Keratinocyte (primary cell): ENCODE data around the gene GFOD2. TPM values are rescaled to one million over a fixed set of nuclear protein-coding genes. Genes with fewer than 3 reads are reported as not detected.

ENCODE experiments used
- DNase-seq: peaks from one replicate; pipeline ENCODE4 v3.0.0-alpha.2; 2011; ENCODE audit warnings: low read depth, missing footprints, low spot score
- FAIRE-seq: peaks from 2 replicates; lab custom pipeline; 2011; peaks lifted over from hg19 to GRCh38; lab: Jason Lieb, UNC
- H2AFZ ChIP-seq: 2 replicates; pipeline ENCODE4 v1.6.0; 2012; ENCODE audit warnings: low read length, control low read depth, inconsistent platforms; ENCODE audit not compliant: control insufficient read depth
- H3K27ac ChIP-seq: 2 replicates; pipeline ENCODE4 v1.5.1; 2011; ENCODE audit warnings: low read length; ENCODE audit not compliant: control insufficient read depth, insufficient read depth
- H3K27me3 ChIP-seq: 3 replicates; pipeline ENCODE4 v1.6.0; 2011; ENCODE audit warnings: low read length; ENCODE audit not compliant: control insufficient read depth, insufficient read depth; ENCODE audit errors: extremely low read depth
- H3K36me3 ChIP-seq, 2 experiments: 2 replicates in 1 of 2; 3 replicates in 1 of 2; pipeline ENCODE4 v1.5.1; 2011; ENCODE audit warnings: low read length in 2 of 2, mild to moderate bottlenecking in 1 of 2; ENCODE audit not compliant: control insufficient read depth in 2 of 2, insufficient read depth in 2 of 2; ENCODE audit errors: extremely low read depth in 1 of 2
- H3K4me1 ChIP-seq: 3 replicates; pipeline ENCODE4 v1.5.1; 2011; ENCODE audit warnings: low read length; ENCODE audit not compliant: control insufficient read depth, insufficient read depth; ENCODE audit errors: extremely low read depth
- H3K4me2 ChIP-seq: 3 replicates; pipeline ENCODE4 v1.6.0; 2011; ENCODE audit warnings: low read depth, low read length; ENCODE audit not compliant: control insufficient read depth, insufficient read depth; ENCODE audit errors: extremely low read depth
- H3K4me3 ChIP-seq, 3 experiments: fragments of 200-600 bp in 1 of 3; sonication (generic) in 1 of 3; 2 replicates in 2 of 3; 3 replicates in 1 of 3; pipeline ENCODE4 v1.5.1; 2011 to 2016; ENCODE audit warnings: low read length in 3 of 3, mild to moderate bottlenecking in 3 of 3, control low read depth in 2 of 3, inconsistent platforms in 1 of 3, low read depth in 1 of 3, mixed read lengths in 1 of 3, mixed run types in 1 of 3, moderate library complexity in 1 of 3; ENCODE audit not compliant: control insufficient read depth in 2 of 3, insufficient read depth in 2 of 3; ENCODE audit errors: extremely low read depth in 1 of 3
- H3K79me2 ChIP-seq: 2 replicates; pipeline ENCODE4 v1.6.0; 2012; ENCODE audit warnings: low read length; ENCODE audit not compliant: control insufficient read depth, insufficient read depth
- H3K9ac ChIP-seq: 3 replicates; pipeline ENCODE4 v1.6.0; 2011; ENCODE audit warnings: low read length; ENCODE audit not compliant: control insufficient read depth, insufficient read depth; ENCODE audit errors: extremely low read depth
- H3K9me1 ChIP-seq: 3 replicates; pipeline ENCODE4 v1.6.0; 2011; ENCODE audit warnings: low read length; ENCODE audit not compliant: control insufficient read depth, insufficient read depth; ENCODE audit errors: extremely low read depth
- H3K9me3 ChIP-seq: 2 replicates; pipeline ENCODE4 v1.5.1; 2012; ENCODE audit warnings: low read depth, low read length; ENCODE audit not compliant: control insufficient read depth
- H4K20me1 ChIP-seq: 3 replicates; pipeline ENCODE4 v1.6.0; 2011; ENCODE audit warnings: low read length; ENCODE audit not compliant: control insufficient read depth, insufficient read depth; ENCODE audit errors: extremely low read depth
- EZH2 ChIP-seq: IDR thresholded peaks from one replicate; pipeline ENCODE4 v1.6.1; 2012; ENCODE audit warnings: inconsistent platforms, mild to moderate bottlenecking, low read length, moderate library complexity
- dilution Hi-C: fragments of 300-500 bp; cut with MboI; formaldehyde crosslinking; loops from one replicate; pipeline ENCODE4 v1.7.0; 2020; ENCODE audit warnings: low sequenced_read_pairs; ENCODE audit not compliant: extremely low pct_ligation_motif_present
- polyA plus RNA-seq, 5 experiments: library from polyadenylated mRNA; depleted of rRNA in 3 of 5; stranded (reverse) in 3 of 5; stranded (forward) in 1 of 5; unstranded in 1 of 5; fragments of >200 nt; gene quantifications; 1 replicate in 1 of 5; 2 replicates in 3 of 5; 3 replicates in 1 of 5; pipeline versions ENCODE4 v1.2.1 to v1.2.3, GENCODE V29; 2011 to 2012; ENCODE audit warnings: missing spikeins in 2 of 5, low read depth in 1 of 5, low replicate concordance in 1 of 5
- TF ChIP-seq, protein P1 (sequence below), 3 experiments: IDR thresholded peaks in 1 of 3; conservative IDR thresholded peaks in 1 of 3; optimal IDR thresholded peaks in 1 of 3; 2 replicates in 2 of 3; 3 replicates in 1 of 3; pipeline versions ENCODE3 to v1.5.1; 2011; ENCODE audit warnings: low read length in 3 of 3, mild to moderate bottlenecking in 3 of 3, moderate library complexity in 2 of 3, control low read depth in 1 of 3, inconsistent platforms in 1 of 3; ENCODE audit not compliant: insufficient read depth in 2 of 3; ENCODE audit errors: extremely low read depth in 1 of 3

GFOD2 gene
- polyA plus RNA-seq, 1 donor (not counting 4 experiments of a cell fraction or from before 2014, with no cell fraction given), result 13.2 TPM

DNA sequence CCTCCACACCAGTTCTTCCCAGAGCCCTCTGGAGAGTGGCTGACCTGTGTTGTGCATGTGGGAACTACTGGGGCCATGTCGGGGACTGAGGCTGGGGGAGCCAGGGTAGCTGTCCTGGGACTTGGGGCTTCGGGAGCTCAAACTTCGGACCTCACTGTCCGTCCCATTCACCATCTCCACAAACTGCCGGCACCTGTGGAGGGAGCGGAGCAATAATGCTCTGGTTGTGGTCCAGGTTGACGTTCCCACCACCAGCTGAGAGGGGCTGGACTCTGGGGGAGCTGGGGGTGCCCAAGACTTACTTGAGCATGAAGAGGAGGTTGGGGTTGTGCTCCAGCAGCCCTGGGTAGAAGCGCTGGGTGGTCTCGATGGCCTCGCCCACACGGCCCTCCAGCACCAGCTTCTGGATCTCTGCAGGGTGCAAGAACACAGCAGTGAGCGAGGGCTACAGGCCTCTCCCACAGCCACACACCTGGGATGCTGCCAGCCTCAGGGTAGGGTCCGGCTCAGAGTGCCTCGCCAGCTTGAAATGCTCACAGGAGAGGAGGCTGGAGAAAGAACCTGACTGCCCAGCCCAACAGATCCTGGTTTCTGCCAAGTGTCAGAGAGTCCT, 10.6 kb upstream of the GFOD2 start:
- Histone ChIP-seq H3K4me1 (no peaks in the 10 kb centered on the region), H3K9ac (no peak overlapping the region), H3K27me3 (no peaks in the 10 kb centered on the region), H3K36me3 (peaks cover 19 to 42% of the 10 kb centered on the region in 2 experiments), H4K20me1 (no peaks in the 10 kb centered on the region), H3K9me3 (no peaks in the 10 kb centered on the region), H3K9me1 (no peaks in the 10 kb centered on the region), H3K4me2 (no peak overlapping the region), H3K79me2 (no peaks in the 10 kb centered on the region), H3K27ac (no peak overlapping the region), H3K4me3 (no peak overlapping the region), H2AFZ (no peak overlapping the region)
- dilution Hi-C loops, result no loop called here
- no peak for DNase-seq
- no peak for TF ChIP-seq EZH2
- TF ChIP-seq, protein P1, sequence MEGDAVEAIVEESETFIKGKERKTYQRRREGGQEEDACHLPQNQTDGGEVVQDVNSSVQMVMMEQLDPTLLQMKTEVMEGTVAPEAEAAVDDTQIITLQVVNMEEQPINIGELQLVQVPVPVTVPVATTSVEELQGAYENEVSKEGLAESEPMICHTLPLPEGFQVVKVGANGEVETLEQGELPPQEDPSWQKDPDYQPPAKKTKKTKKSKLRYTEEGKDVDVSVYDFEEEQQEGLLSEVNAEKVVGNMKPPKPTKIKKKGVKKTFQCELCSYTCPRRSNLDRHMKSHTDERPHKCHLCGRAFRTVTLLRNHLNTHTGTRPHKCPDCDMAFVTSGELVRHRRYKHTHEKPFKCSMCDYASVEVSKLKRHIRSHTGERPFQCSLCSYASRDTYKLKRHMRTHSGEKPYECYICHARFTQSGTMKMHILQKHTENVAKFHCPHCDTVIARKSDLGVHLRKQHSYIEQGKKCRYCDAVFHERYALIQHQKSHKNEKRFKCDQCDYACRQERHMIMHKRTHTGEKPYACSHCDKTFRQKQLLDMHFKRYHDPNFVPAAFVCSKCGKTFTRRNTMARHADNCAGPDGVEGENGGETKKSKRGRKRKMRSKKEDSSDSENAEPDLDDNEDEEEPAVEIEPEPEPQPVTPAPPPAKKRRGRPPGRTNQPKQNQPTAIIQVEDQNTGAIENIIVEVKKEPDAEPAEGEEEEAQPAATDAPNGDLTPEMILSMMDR (optimal IDR thresholded peaks at IDR 0.05 in 1 of 3, IDR thresholded peaks at IDR 0.05 in 1 of 3, conservative IDR thresholded peaks at IDR 0.05 in 1 of 3; ENCODE audit: extremely low read depth in 1 of 3, insufficient read depth in 2 of 3, low read length in 3 of 3), result no peak
- FAIRE-seq, result no peak

DNA sequence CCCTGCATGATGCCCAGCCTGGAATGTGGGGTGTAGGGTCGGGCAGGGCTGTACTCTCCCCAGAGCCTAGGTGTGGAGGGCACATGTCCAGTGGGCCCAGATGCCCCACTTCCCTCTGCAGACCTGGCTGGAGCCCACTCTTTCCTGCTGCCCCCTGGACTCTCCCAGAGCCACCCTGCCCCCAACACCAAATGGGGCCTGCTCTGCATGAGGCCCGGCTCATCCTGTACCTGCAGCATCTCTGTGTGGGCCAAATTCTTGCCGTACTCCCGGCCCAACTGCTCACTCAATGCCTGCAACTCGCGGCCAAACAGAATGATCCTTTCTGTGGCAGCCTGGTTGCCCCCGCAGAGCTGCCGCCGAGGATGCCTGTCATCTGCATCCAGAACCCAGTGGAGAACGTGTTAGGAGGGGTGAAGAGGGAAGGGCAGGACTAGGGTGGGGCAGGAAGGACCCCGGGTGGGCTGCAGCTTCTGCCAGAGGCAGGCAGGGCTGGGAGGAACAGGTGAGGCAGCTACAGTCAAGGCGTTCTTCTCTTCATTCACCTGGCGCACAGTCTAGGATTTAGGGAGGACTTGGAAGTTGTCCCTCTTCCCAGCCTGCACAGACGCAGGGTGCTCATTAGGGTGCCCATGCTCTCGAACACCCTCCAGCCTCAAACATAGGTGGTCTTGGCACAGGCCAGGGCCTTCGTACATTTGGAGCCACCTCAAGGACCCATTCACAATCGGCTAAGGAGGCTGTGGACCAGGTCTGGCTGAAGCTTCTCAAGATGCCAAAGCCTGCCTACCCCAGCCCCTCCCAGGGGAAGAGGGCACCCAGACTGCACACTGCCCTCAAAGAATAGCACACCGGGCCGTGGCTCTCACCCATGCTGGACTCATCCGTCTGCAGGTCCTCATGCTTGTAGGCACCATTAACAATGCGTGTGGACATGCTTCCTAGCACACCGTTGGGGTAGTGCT, 8.7 kb upstream of the GFOD2 start:
- FAIRE-seq, result no peak
- Histone ChIP-seq H3K9me3 (no peaks in the 10 kb centered on the region), H3K4me1 (peaks cover 10% of the 10 kb centered on the region)

More for the DNA sequence above, 8.7 kb upstream of the GFOD2 start:
- DNase-seq, result no peak
- Histone ChIP-seq H3K4me3 (no peak overlapping the region), H2AFZ (no peak overlapping the region), H3K9ac (no peak overlapping the region), H4K20me1 (no peaks in the 10 kb centered on the region), H3K36me3 (peaks cover 14 to 42% of the 10 kb centered on the region in 2 experiments), H3K27ac (no peak overlapping the region), H3K9me1 (no peaks in the 10 kb centered on the region), H3K79me2 (no peaks in the 10 kb centered on the region), H3K4me2 (no peak overlapping the region), H3K27me3 (no peaks in the 10 kb centered on the region)
- dilution Hi-C loops, result no loop called here
- TF ChIP-seq, protein P1 (optimal IDR thresholded peaks at IDR 0.05 in 1 of 3, IDR thresholded peaks at IDR 0.05 in 1 of 3, conservative IDR thresholded peaks at IDR 0.05 in 1 of 3; ENCODE audit: extremely low read depth in 1 of 3, insufficient read depth in 2 of 3, low read length in 3 of 3), result no peak
- TF ChIP-seq EZH2, result no peak
